Loucy (cell line): ENCODE measurements around the gene SCARF1.

Experiments used
- H2AFZ ChIP-seq: fragments of 200-600 bp; sonication (generic); 2 replicates; pipeline ENCODE4 v1.6.0; 2016; ENCODE audit warnings: antibody characterized with exemption, mild to moderate bottlenecking, low read length, moderate library complexity
- H3F3A ChIP-seq: fragments of 200-600 bp; 2 replicates; pipeline ENCODE4 v1.6.0; 2016; ENCODE audit warnings: antibody characterized with exemption, low read depth, mild to moderate bottlenecking
- H3K27me3 ChIP-seq: fragments of 200-600 bp; sonication (generic); 2 replicates; pipeline ENCODE4 v1.6.1; 2014; ENCODE audit warnings: low read length, mild to moderate bottlenecking; ENCODE audit not compliant: insufficient read depth, poor library complexity, severe bottlenecking
- H3K36me3 ChIP-seq: fragments of 200-600 bp; sonication (generic); 2 replicates; pipeline ENCODE4 v1.6.1; 2016; ENCODE audit warnings: low read length; ENCODE audit not compliant: insufficient read depth
- H3K4me1 ChIP-seq: fragments of 200-600 bp; sonication (generic); 2 replicates; pipeline ENCODE4 v1.5.1; 2014; ENCODE audit warnings: low read length, mild to moderate bottlenecking; ENCODE audit not compliant: insufficient read depth, poor library complexity, severe bottlenecking
- H3K4me2 ChIP-seq: fragments of 200-600 bp; sonication (generic); 2 replicates; pipeline ENCODE4 v1.6.0; 2014; ENCODE audit warnings: antibody characterized with exemption, low read length, low read depth, mild to moderate bottlenecking; ENCODE audit not compliant: poor library complexity, severe bottlenecking
- H3K4me3 ChIP-seq: fragments of 200-600 bp; sonication (generic); 2 replicates; pipeline ENCODE4 v1.5.1; 2014; ENCODE audit warnings: low read length, mild to moderate bottlenecking, mixed read lengths; ENCODE audit not compliant: poor library complexity, severe bottlenecking
- H3K79me2 ChIP-seq: fragments of 200-600 bp; sonication (generic); 2 replicates; pipeline ENCODE4 v1.6.1; 2014; ENCODE audit warnings: low read length; ENCODE audit not compliant: insufficient read depth
- H3K9ac ChIP-seq: fragments of 200-600 bp; sonication (generic); 2 replicates; pipeline ENCODE4 v1.6.0; 2014; ENCODE audit warnings: mild to moderate bottlenecking, low read depth, low read length, moderate library complexity; ENCODE audit not compliant: poor library complexity, severe bottlenecking
- H3K9me2 ChIP-seq: fragments of 200-600 bp; sonication (generic); replicated peaks from 2 replicates; pipeline ENCODE4 v1.6.1; 2016; ENCODE audit warnings: low read depth, low read length, mixed read lengths
- H3K9me3 ChIP-seq: fragments of 200-600 bp; sonication (generic); 2 replicates; pipeline ENCODE4 v1.6.1; 2014; ENCODE audit warnings: mild to moderate bottlenecking, antibody characterized with exemption, low read length, low read depth; ENCODE audit not compliant: insufficient read depth
- H4K20me1 ChIP-seq: fragments of 200-600 bp; sonication (generic); 2 replicates; pipeline ENCODE4 v1.6.0; 2014; ENCODE audit warnings: antibody characterized with exemption, low read length, mild to moderate bottlenecking; ENCODE audit not compliant: insufficient read depth, poor library complexity, severe bottlenecking
- EZH2phosphoT487 ChIP-seq: fragments of 200-600 bp; IDR thresholded peaks from 2 replicates; pipeline ENCODE4 v1.6.1; 2018; ENCODE audit warnings: antibody characterized with exemption, mild to moderate bottlenecking, moderate library complexity, borderline replicate concordance
- TF ChIP-seq, protein P1 (sequence below): fragments of 200-600 bp; sonication (generic); conservative IDR thresholded peaks from 2 replicates; pipeline ENCODE4 v1.5.1; 2014; ENCODE audit warnings: mild to moderate bottlenecking, antibody characterized with exemption, low read length

Gene SCARF1

DNA sequence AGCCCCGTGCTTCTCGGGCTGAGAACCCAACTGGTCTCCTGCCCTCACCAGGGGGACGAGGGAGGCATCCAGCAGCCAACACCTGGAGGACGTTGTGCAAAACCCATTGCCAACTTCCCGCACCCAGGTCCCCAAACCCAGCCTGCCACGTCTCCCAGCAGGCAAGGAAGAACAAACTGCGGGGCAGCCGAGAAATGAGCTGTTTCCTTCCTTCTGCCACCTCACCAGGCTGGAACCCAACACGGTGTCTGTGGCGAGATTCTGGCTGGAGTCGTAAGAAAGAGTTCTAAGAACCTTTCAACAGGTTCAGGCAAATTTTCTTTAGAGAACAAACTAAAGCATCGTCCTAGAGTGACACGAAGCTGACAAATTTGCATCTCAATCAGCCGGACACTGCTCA lies 20.5 kb downstream of the SCARF1 start:
- no peak overlapping the region for H2AFZ ChIP-seq
- peaks cover 53% of the 10 kb centered on the region; the same call in 1 of the 2 replicates for H3K79me2 ChIP-seq
- H3K27me3 ChIP-seq = no peaks in the 10 kb centered on the region
- H3K4me3 ChIP-seq = peak overlapping the region; percentile 98
- H3F3A ChIP-seq = peaks cover 3% of the 10 kb centered on the region; the same call in 1 of the 2 replicates
- no peaks in the 10 kb centered on the region for H4K20me1 ChIP-seq
- H3K4me2 ChIP-seq = peak overlapping the region; percentile 86
- no peaks in the 10 kb centered on the region for H3K9me2 ChIP-seq
- H3K36me3 ChIP-seq = no peaks in the 10 kb centered on the region
- peak overlapping the region; percentile 80 for H3K9ac ChIP-seq
- TF ChIP-seq EZH2phosphoT487 = no peak
- TF ChIP-seq, protein P1, sequence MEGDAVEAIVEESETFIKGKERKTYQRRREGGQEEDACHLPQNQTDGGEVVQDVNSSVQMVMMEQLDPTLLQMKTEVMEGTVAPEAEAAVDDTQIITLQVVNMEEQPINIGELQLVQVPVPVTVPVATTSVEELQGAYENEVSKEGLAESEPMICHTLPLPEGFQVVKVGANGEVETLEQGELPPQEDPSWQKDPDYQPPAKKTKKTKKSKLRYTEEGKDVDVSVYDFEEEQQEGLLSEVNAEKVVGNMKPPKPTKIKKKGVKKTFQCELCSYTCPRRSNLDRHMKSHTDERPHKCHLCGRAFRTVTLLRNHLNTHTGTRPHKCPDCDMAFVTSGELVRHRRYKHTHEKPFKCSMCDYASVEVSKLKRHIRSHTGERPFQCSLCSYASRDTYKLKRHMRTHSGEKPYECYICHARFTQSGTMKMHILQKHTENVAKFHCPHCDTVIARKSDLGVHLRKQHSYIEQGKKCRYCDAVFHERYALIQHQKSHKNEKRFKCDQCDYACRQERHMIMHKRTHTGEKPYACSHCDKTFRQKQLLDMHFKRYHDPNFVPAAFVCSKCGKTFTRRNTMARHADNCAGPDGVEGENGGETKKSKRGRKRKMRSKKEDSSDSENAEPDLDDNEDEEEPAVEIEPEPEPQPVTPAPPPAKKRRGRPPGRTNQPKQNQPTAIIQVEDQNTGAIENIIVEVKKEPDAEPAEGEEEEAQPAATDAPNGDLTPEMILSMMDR = no peak
- peaks cover 40% of the 10 kb centered on the region for H3K4me1 ChIP-seq
- H3K9me3 ChIP-seq = no peaks in the 10 kb centered on the region

DNA sequence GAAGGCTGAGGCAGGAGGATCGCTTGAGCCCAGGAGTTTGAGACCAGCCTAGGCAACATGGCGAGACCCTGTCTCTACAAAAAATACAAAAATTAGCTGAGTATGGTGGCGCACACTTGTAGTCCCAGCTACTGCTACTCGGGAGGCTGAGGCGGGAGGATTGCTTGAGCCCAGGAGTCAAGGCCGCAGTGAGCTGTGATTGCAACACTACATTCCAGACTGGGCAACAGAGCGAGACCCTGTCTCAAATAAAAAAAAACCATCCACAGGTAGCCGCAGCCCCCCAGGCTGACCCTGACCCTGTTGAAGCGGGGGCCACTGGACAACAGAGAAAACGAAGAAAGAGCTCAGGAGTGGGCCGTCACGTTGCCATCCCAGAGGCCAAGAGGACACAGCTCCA lies 20.9 kb downstream of the SCARF1 start:
- H3K27me3 ChIP-seq = no peaks in the 10 kb centered on the region
- H4K20me1 ChIP-seq = no peaks in the 10 kb centered on the region
- H3K79me2 ChIP-seq = peaks cover 53% of the 10 kb centered on the region; the same call in 1 of the 2 replicates
- no peak overlapping the region for H2AFZ ChIP-seq
- no peaks in the 10 kb centered on the region for H3K9me2 ChIP-seq
- H3K9me3 ChIP-seq = no peaks in the 10 kb centered on the region
- H3K9ac ChIP-seq = no peak overlapping the region
- peaks cover 38% of the 10 kb centered on the region for H3K4me1 ChIP-seq
- H3K4me3 ChIP-seq = no peak overlapping the region
- TF ChIP-seq, protein P1 = no peak
- TF ChIP-seq EZH2phosphoT487 = no peak
- H3F3A ChIP-seq = peaks cover 3% of the 10 kb centered on the region; the same call in 1 of the 2 replicates
- H3K36me3 ChIP-seq = no peaks in the 10 kb centered on the region
- H3K4me2 ChIP-seq = peak overlapping the region; percentile 86

DNA sequence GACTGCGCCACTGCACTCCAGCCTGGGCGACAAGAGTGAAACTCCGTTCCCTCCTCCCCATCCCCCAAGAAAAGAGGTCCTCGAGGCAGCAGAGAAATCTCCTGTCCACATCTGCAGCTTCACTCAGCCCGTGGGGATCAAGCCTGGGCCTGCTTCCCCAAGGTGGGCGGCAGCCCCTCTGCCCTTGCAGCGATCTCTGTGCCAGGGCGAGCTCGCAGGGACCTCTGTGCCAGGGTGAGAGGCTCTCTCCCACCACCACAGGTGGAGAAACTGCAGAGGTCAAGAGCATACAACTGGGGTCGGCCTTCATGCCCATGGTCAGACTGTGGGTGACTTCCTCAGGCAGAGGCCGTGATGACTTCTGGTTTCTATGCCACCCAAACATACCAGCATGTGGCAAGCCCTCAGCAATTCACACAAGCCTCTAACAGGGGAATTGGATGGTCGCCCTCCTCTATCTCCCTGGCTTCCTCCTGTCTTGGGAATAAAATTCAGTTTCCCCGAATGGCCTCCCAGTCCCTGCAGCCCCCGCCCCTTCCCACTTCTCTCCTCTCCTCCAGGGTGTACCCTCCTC lies 22.4 kb downstream of the SCARF1 start:
- Histone ChIP-seq H3K36me3 (no peaks in the 10 kb centered on the region), H3K4me2 (no peak overlapping the region), H3K9ac (no peak overlapping the region)

More for the DNA sequence above, 22.4 kb downstream of the SCARF1 start:
- Histone ChIP-seq H3F3A (peaks cover 3% of the 10 kb centered on the region; the same call in 1 of the 2 replicates), H3K9me3 (no peaks in the 10 kb centered on the region), H3K79me2 (peaks cover 53% of the 10 kb centered on the region; the same call in 1 of the 2 replicates), H3K9me2 (no peaks in the 10 kb centered on the region), H2AFZ (no peak overlapping the region), H3K4me3 (no peak overlapping the region), H3K4me1 (peaks cover 32% of the 10 kb centered on the region), H3K27me3 (no peaks in the 10 kb centered on the region), H4K20me1 (no peaks in the 10 kb centered on the region)
- TF ChIP-seq, protein P1 = no peak
